ENCODE measurements around the gene NUAK2. TPM values are rescaled to one million over a fixed set of nuclear protein-coding genes. Genes with fewer than 3 reads are reported as not detected.

Gene NUAK2
- polyA plus RNA-seq, 1 donor from 2014 or later: 1.4 TPM

- Histone ChIP-seq H2AFZ (ENCODE audit: low read depth, low read length) (no peak overlapping the region), H3K9me2 (ENCODE audit: insufficient read depth, low read length) (no peaks in the 10 kb centered on the region), H3K36me3 (ENCODE audit: insufficient read depth, low read length) (no peaks in the 10 kb centered on the region), H3K79me2 (replicated peaks; ENCODE audit: insufficient read depth, low read length) (no peaks in the 10 kb centered on the region), H3K27me3 (ENCODE audit: insufficient read depth, low read depth, low read length) (no peaks in the 10 kb centered on the region), H3K9ac (ENCODE audit: low read length) (no peak overlapping the region), H3K9me3 (ENCODE audit: low read length) (no peaks in the 10 kb centered on the region), H3F3A (ENCODE audit: insufficient read depth, low read length, poor library complexity, severe bottlenecking) (no peaks in the 10 kb centered on the region), H4K20me1 (ENCODE audit: insufficient read depth) (no peaks in the 10 kb centered on the region), H3K4me3 (ENCODE audit: low read length) (no peak overlapping the region), H3K4me2 (ENCODE audit: low read length) (no peak overlapping the region), H3K27ac (ENCODE audit: low read length) (no peak overlapping the region)
- no peak for TF ChIP-seq POLR2AphosphoS5 (IDR thresholded peaks at IDR 0.05)
- TF ChIP-seq TAF1 (IDR thresholded peaks at IDR 0.05; ENCODE audit: low read depth): no peak
- no peak for TF ChIP-seq EZH2 (IDR thresholded peaks at IDR 0.05; ENCODE audit: borderline replicate concordance, insufficient read depth, low read length, poor library complexity, severe bottlenecking)
- TF ChIP-seq SMC3 (conservative IDR thresholded peaks at IDR 0.05; ENCODE audit: poor library complexity): no peak
- no peak for TF ChIP-seq CTCF (IDR thresholded peaks at IDR 0.05; ENCODE audit: poor library complexity, severe bottlenecking)
- no peak for TF ChIP-seq EP300 (conservative IDR thresholded peaks at IDR 0.05; ENCODE audit: poor library complexity, severe bottlenecking)
- no peak for TF ChIP-seq MXI1 (conservative IDR thresholded peaks at IDR 0.05; ENCODE audit: poor library complexity, severe bottlenecking)
- no peak for TF ChIP-seq RAD21 (conservative IDR thresholded peaks at IDR 0.05)
- no peak for TF ChIP-seq REST (IDR thresholded peaks at IDR 0.05; ENCODE audit: borderline replicate concordance)
Observed at GRCh38 chr1:205275916-205276688, 45.4 kb downstream of the NUAK2 start.

- no peak overlapping the region for H3K4me2 ChIP-seq (ENCODE audit: low read length)
- H3K27ac ChIP-seq (ENCODE audit: low read length): no peak overlapping the region
- H3K4me3 ChIP-seq (ENCODE audit: low read length): no peak overlapping the region
- no peaks in the 10 kb centered on the region for H4K20me1 ChIP-seq (ENCODE audit: insufficient read depth)
- H3K9me2 ChIP-seq (ENCODE audit: insufficient read depth, low read length): no peaks in the 10 kb centered on the region
- no peak overlapping the region for H3K9ac ChIP-seq (ENCODE audit: low read length)
- H3K79me2 ChIP-seq (replicated peaks; ENCODE audit: insufficient read depth, low read length): no peaks in the 10 kb centered on the region
- no peaks in the 10 kb centered on the region for H3F3A ChIP-seq (ENCODE audit: insufficient read depth, low read length, poor library complexity, severe bottlenecking)
- H3K36me3 ChIP-seq (ENCODE audit: insufficient read depth, low read length): no peaks in the 10 kb centered on the region
- no peaks in the 10 kb centered on the region for H3K27me3 ChIP-seq (ENCODE audit: insufficient read depth, low read depth, low read length)
- TF ChIP-seq REST (IDR thresholded peaks at IDR 0.05; ENCODE audit: borderline replicate concordance) (no peak), EP300 (conservative IDR thresholded peaks at IDR 0.05; ENCODE audit: poor library complexity, severe bottlenecking) (no peak), SMC3 (conservative IDR thresholded peaks at IDR 0.05; ENCODE audit: poor library complexity) (no peak), EZH2 (IDR thresholded peaks at IDR 0.05; ENCODE audit: borderline replicate concordance, insufficient read depth, low read length, poor library complexity, severe bottlenecking) (no peak), CTCF (IDR thresholded peaks at IDR 0.05; ENCODE audit: poor library complexity, severe bottlenecking) (no peak), MXI1 (conservative IDR thresholded peaks at IDR 0.05; ENCODE audit: poor library complexity, severe bottlenecking) (no peak), TAF1 (IDR thresholded peaks at IDR 0.05; ENCODE audit: low read depth) (no peak), POLR2AphosphoS5 (IDR thresholded peaks at IDR 0.05) (no peak), RAD21 (conservative IDR thresholded peaks at IDR 0.05) (no peak)
- no peaks in the 10 kb centered on the region for H3K9me3 ChIP-seq (ENCODE audit: low read length)
- no peak overlapping the region for H2AFZ ChIP-seq (ENCODE audit: low read depth, low read length)
Observed at GRCh38 chr1:205275133-205275532, 46.4 kb downstream of the NUAK2 start.
